Measurements from ENCODE around the gene FADS2. TPM values are rescaled to one million over a fixed set of nuclear protein-coding genes. Genes with fewer than 3 reads are reported as not detected.

FADS2 gene
- total and polyA plus RNA-seq, 9 of the 15 experiments (the other 6 are each of a cell fraction or from before 2014, with no cell fraction given): 2.9 to 42.8 (median 16.2) TPM

DNA sequence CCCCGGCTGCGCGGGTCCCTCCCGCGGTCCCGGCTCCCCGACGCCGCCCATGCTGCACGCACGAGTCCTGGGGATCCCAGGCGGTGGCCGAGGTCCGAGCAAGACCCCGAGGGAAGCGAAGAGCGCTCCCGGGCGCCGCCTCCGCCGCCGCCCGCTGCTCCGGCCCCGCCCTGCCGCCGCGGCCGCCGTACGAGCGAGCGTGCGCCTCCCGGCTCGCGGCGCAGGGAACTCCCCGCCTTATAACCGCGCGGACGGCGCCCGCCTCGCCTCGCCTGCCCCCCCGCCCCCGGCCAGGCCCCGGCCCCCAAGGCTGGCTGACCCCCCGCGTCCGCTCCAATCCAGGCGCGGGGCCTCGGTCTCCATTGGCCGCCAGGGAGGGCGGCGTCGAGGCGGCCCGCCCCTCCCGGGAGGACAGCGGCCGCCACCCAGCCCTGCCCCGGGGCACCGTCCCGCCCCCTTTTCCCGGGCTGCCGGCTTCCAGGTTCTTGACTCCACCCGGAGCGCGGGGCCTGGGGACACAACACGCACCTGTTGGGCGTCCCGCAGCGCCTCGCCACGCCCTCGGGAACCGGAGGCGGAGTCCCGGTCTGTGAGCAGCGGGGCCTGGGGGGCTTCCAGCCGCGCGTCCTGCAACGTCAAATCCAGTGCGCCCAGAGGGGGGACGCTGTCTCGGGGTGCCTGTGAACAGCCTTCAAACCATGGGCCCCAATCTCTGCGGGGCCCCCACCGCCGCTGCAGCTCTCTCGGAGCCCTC is 63.4 kb downstream of the FADS2 start, which contains the start of gene FADS3 (continued):
- 0 out of 2 replicates have a peak, but pooled peaks have one; percentile 52 for TF ChIP-seq RBM34 (IDR thresholded peaks at IDR 0.05; ENCODE audit: borderline replicate concordance, insufficient read depth, low read length)
- no peak for TF ChIP-seq ELF2 (CRISPR knock-in tag; IDR thresholded peaks at IDR 0.05)
- peak in 1 of 2 experiments; percentile 66; a peak in 2 of 4 replicates for TF ChIP-seq MAZ (CRISPR knock-in tag; conservative IDR thresholded peaks at IDR 0.05 in 1 of 2, IDR thresholded peaks at IDR 0.05 in 1 of 2)
- peak; percentile 44; the same call in 1 of the 2 replicates for TF ChIP-seq SIN3B (IDR thresholded peaks at IDR 0.05; ENCODE audit: low read depth)
- TF ChIP-seq, protein P1, sequence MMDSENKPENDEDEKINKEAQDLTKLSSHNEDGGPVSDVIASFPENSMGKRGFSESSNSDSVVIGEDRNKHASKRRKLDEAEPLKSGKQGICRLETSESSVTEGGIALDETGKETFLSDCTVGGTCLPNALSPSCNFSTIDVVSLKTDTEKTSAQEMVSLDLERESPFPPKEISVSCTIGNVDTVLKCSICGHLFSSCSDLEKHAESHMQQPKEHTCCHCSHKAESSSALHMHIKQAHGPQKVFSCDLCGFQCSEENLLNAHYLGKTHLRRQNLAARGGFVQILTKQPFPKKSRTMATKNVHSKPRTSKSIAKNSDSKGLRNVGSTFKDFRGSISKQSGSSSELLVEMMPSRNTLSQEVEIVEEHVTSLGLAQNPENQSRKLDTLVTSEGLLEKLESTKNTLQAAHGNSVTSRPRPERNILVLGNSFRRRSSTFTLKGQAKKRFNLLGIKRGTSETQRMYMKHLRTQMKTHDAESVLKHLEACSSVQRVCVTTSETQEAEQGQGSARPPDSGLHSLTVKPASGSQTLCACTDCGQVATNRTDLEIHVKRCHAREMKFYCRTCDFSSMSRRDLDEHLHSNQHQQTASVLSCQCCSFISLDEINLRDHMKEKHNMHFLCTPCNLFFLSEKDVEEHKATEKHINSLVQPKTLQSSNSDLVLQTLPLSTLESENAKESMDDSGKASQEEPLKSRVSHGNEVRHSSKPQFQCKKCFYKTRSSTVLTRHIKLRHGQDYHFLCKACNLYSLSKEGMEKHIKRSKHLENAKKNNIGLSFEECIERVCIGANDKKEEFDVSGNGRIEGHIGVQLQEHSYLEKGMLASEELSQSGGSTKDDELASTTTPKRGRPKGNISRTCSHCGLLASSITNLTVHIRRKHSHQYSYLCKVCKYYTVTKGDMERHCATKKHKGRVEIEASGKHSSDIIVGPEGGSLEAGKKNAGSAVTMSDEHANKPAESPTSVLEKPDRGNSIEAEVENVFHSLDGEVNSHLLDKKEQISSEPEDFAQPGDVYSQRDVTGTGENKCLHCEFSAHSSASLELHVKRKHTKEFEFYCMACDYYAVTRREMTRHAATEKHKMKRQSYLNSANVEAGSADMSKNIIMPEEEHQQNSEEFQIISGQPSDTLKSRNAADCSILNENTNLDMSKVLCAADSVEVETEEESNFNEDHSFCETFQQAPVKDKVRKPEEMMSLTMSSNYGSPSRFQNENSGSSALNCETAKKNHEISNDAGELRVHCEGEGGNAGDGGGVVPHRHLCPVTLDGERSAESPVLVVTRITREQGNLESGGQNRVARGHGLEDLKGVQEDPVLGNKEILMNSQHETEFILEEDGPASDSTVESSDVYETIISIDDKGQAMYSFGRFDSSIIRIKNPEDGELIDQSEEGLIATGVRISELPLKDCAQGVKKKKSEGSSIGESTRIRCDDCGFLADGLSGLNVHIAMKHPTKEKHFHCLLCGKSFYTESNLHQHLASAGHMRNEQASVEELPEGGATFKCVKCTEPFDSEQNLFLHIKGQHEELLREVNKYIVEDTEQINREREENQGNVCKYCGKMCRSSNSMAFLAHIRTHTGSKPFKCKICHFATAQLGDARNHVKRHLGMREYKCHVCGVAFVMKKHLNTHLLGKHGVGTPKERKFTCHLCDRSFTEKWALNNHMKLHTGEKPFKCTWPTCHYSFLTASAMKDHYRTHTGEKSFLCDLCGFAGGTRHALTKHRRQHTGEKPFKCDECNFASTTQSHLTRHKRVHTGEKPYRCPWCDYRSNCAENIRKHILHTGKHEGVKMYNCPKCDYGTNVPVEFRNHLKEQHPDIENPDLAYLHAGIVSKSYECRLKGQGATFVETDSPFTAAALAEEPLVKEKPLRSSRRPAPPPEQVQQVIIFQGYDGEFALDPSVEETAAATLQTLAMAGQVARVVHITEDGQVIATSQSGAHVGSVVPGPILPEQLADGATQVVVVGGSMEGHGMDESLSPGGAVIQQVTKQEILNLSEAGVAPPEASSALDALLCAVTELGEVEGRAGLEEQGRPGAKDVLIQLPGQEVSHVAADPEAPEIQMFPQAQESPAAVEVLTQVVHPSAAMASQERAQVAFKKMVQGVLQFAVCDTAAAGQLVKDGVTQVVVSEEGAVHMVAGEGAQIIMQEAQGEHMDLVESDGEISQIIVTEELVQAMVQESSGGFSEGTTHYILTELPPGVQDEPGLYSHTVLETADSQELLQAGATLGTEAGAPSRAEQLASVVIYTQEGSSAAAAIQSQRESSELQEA (IDR thresholded peaks at IDR 0.05; ENCODE audit: low read depth): peak; percentile 5; the same call in 1 of the 2 replicates
- no peak for TF ChIP-seq MECOM (CRISPR knock-in tag; IDR thresholded peaks at IDR 0.05)
- TF ChIP-seq RBM25 (IDR thresholded peaks at IDR 0.05; ENCODE audit: low read depth, low read length, severe bottlenecking): peak; percentile 66
- TF ChIP-seq TFAP4 (CRISPR knock-in tag; IDR thresholded peaks at IDR 0.05; ENCODE audit: borderline replicate concordance): peak; percentile 50; the same call in 1 of the 2 replicates
- TF ChIP-seq NONO (IDR thresholded peaks at IDR 0.05; ENCODE audit: low read depth in 2 of 2, low read length in 1 of 2): peak in 1 of 2 experiments; percentile 78; a peak in 2 of 4 replicates
- no peak for TF ChIP-seq BCOR (IDR thresholded peaks at IDR 0.05)
- peak; percentile 84 for TF ChIP-seq TARDBP (IDR thresholded peaks at IDR 0.05)
- no peak for TF ChIP-seq ATF1 (CRISPR knock-in tag; IDR thresholded peaks at IDR 0.05)
- TF ChIP-seq ATF1 (tag; IDR thresholded peaks at IDR 0.05): peak; percentile 48; the same call in 1 of the 2 replicates
- TF ChIP-seq, protein P2, sequence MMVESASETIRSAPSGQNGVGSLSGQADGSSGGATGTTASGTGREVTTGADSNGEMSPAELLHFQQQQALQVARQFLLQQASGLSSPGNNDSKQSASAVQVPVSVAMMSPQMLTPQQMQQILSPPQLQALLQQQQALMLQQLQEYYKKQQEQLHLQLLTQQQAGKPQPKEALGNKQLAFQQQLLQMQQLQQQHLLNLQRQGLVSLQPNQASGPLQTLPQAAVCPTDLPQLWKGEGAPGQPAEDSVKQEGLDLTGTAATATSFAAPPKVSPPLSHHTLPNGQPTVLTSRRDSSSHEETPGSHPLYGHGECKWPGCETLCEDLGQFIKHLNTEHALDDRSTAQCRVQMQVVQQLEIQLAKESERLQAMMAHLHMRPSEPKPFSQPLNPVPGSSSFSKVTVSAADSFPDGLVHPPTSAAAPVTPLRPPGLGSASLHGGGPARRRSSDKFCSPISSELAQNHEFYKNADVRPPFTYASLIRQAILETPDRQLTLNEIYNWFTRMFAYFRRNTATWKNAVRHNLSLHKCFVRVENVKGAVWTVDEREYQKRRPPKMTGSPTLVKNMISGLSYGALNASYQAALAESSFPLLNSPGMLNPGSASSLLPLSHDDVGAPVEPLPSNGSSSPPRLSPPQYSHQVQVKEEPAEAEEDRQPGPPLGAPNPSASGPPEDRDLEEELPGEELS (CRISPR knock-in tag; IDR thresholded peaks at IDR 0.05; ENCODE audit: borderline replicate concordance): 0 out of 2 replicates have a peak, but pooled peaks have one; percentile 56
- TF ChIP-seq KDM1A (IDR thresholded peaks at IDR 0.05): peak in 1 of 2 experiments; percentile 46; a peak in 2 of 4 replicates
